Measurements from ENCODE around the gene DALRD3.

The DALRD3 gene

GRCh38 chr3:49017971-49018706, at the start of gene DALRD3:
Gene DALRD3, minus strand, starts transcription at chr3:49018580. Its CDS starts 16 bp downstream, at chr3:49018564.
- peak; percentile 49 to 88 (median 76) for DNase-seq
- intact Hi-C loops (cut with DNase I), result no loop called here

DNA sequence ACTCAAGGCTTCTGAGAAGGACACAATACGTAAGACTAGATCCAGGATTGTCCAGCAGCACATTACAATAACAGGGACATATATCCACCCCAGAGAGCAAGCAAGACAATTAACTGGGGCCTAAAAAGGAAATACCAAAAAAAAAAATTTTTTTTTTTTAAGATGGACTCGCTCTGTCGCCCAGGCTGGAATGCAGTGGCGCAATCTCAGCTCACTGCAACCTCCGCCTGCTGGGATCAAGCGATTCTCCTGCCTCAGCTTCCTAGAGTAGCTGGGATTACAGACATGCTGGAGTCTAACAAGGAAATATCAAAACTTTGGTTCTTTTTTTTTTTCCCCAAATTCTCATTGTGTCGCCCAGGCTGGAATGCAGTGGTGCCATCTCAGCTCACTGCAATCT, 39.6 kb upstream of the DALRD3 start:
- intact Hi-C loops (cut with DNase I), result no loop called here
- DNase-seq, result no peak

- no peak for DNase-seq
- intact Hi-C loops (cut with DNase I), result no loop called here
Observed at GRCh38 chr3:49057268-49057667, 38.9 kb upstream of the DALRD3 start.

- no peak for DNase-seq
- intact Hi-C loops (cut with DNase I), result no loop called here
Observed at GRCh38 chr3:49054344-49054862, 36.0 kb upstream of the DALRD3 start.

DNA sequence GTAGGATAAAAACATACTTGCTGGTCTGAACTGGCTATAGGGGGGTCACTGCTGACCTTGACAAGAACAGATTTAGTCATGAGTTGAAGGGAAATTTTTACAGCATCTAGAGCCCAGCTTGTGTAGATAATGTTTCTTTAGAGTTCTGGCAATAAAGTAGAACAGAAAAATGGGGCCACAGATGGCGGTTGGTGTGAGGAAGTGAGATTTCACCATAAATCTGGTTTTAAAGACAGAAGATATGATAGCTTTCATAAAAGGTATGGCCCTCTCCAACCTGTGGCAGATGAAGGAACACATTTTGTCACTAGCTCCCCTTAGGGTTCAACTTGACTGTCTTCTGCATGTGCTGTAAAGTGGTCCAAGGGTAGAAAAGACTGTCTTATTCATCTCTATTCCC, 35.2 kb upstream of the DALRD3 start:
- intact Hi-C loops (cut with DNase I), result no loop called here
- no peak for DNase-seq

GRCh38 chr3:49035281-49035680, 16.9 kb upstream of the DALRD3 start:
- DNase-seq, result no peak
- intact Hi-C loops (cut with DNase I), result no loop called here

GRCh38 chr3:49034650-49035049, 16.3 kb upstream of the DALRD3 start:
- intact Hi-C loops (cut with DNase I), result no loop called here
- no peak for DNase-seq

- DNase-seq, result no peak
- intact Hi-C loops (cut with DNase I), result no loop called here
Observed at GRCh38 chr3:49032646-49033304, 14.4 kb upstream of the DALRD3 start.

GRCh38 chr3:49030321-49030720, 11.9 kb upstream of the DALRD3 start:
- intact Hi-C loops (cut with DNase I), result no loop called here
- DNase-seq, result no peak

DNA sequence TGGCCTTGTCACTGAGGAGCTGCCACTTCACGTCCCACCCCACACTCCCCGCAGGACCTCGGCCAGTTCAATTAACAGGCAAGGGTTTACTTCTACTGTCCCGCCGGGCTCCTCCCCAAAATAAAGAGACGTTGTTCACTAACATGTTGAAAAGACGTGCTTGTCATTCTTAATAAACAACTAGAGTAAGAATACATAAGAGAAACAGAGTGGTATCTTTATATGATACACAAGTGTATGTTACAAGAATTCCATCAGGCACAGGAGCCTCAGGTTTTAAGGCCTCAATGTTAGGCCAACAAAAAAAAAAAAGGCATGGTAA, 11.1 kb upstream of the DALRD3 start:
- DNase-seq, result no peak
- intact Hi-C loops (cut with DNase I), result loop anchor here (10.0 kb wide), 2 partner anchors 65 to 385 kb away; partner anchors contain the start of genes QRICH1, RHOA and TCTA

- intact Hi-C loops (cut with DNase I), result loop anchor here (10.0 kb wide), 2 partner anchors 66 to 386 kb away; partner anchors contain the start of genes QRICH1, RHOA and TCTA
- DNase-seq, result peak; percentile 91 to 98 (median 96)
Observed at GRCh38 chr3:49028673-49029562, 10.5 kb upstream of the DALRD3 start, which contains the start of gene IMPDH2. Gene IMPDH2, minus strand, starts transcription at chr3:49029398. Its CDS starts 48 bp downstream, at chr3:49029350.

DNA sequence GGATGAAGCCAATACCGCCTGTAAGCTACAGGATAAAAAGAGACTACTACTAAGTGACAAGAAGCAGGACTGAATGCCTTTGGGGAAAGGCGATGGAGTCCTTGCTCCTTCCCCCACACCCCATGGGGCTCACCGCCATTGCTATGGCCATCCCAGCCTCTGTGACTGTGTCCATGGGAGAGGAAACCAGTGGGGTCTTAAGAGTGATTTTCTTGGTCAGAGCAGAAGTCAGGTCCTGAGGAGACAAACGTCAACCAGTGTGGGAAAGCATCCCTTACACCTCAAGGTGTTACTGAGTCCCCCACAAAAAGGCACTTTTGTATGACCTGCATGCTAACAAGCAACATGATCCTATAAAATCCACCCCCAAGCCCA, 9.9 kb upstream of the DALRD3 start:
- intact Hi-C loops (cut with DNase I), result loop anchor here (10.0 kb wide), 2 partner anchors 67 to 387 kb away; partner anchors contain the start of genes QRICH1, RHOA and TCTA
- DNase-seq, result no peak

GRCh38 chr3:49027634-49028033, 9.3 kb upstream of the DALRD3 start:
- intact Hi-C loops (cut with DNase I), result loop anchor here (10.0 kb wide), 2 partner anchors 67 to 387 kb away; partner anchors contain the start of genes QRICH1, RHOA and TCTA

DNA sequence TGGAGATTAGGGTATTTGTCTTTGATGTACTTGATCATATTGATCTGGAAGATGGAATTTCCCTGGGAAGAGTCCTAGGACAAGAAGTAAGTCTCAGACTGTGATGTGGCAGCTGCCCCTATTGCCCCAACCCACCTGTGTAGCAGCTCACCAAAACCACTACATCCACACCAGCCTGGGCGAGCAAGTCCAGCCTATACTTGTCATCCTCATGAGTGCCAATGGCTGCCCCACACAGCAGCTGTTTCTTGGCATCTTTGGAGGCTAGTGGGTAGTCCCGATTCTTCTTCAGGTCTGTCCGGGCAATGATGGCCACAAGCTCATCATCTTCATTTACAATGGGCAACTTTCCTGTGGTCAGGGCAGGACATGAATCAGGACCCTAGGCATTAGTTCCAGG, 8.2 kb upstream of the DALRD3 start:
- no peak for DNase-seq
- intact Hi-C loops (cut with DNase I), result loop anchor here (10.0 kb wide), 2 partner anchors 68 to 388 kb away; partner anchors contain the start of genes QRICH1, RHOA and TCTA

More at GRCh38 chr3:49027634-49028033, 9.3 kb upstream of the DALRD3 start:
- DNase-seq, result no peak

GRCh38 chr3:49025793-49026520, 7.6 kb upstream of the DALRD3 start:
- intact Hi-C loops (cut with DNase I), result loop anchor here (10.0 kb wide), 2 partner anchors 69 to 389 kb away; partner anchors contain the start of genes QRICH1, RHOA and TCTA
- no peak for DNase-seq

GRCh38 chr3:49025005-49025792, 6.8 kb upstream of the DALRD3 start:
- no peak for DNase-seq
- intact Hi-C loops (cut with DNase I), result loop anchor here (10.0 kb wide), 2 partner anchors 70 to 390 kb away; partner anchors contain the start of genes QRICH1, RHOA and TCTA

DNA sequence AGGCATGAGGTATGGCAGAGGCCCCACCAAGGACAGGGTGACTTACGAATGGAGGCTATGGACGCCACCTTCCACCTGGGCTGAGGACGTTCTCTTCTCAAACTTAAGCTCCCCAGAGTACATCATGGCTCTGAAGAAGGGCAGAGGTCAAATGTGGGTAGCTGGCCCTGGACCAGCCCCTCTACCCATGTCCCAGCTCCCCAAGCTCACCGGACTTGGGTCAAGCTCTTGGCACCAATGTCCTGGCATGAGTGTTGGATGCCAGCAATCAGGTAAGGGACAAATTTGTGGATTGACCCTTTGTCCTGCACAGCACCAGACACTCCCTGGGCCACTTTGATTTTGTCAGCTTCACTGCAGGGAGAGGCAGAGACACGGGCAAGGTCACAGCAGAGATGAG, 6.1 kb upstream of the DALRD3 start:
- DNase-seq, result no peak
- intact Hi-C loops (cut with DNase I), result loop anchor here (5.0 to 10.0 kb wide), 3 partner anchors 37 to 390 kb away; partner anchors contain the start of genes QRICH1, RHOA and TCTA

All from head of caudate nucleus (tissue), 42 donors.